Articular chondrocyte of knee joint (primary cell): Measurements from ENCODE around the gene ZNF501. TPM values are rescaled to one million over a fixed set of nuclear protein-coding genes. Genes with fewer than 3 reads are reported as not detected.

Source experiments
- total RNA-seq: library from RNA; depleted of rRNA; stranded (reverse); fragments of >200 nt; gene quantifications from 2 replicates; pipeline ENCODE4 v1.2.3, GENCODE V29; 2012

Gene ZNF501
- 6.9 and 9.5 TPM in 2 replicates for total RNA-seq

GRCh38 chr3:44729384-44729910 is at the start of gene ZNF501:
ZNF501 (plus strand) TSS chr3:44729635; CDS start chr3:44734422, 4,787 bp downstream.

DNA sequence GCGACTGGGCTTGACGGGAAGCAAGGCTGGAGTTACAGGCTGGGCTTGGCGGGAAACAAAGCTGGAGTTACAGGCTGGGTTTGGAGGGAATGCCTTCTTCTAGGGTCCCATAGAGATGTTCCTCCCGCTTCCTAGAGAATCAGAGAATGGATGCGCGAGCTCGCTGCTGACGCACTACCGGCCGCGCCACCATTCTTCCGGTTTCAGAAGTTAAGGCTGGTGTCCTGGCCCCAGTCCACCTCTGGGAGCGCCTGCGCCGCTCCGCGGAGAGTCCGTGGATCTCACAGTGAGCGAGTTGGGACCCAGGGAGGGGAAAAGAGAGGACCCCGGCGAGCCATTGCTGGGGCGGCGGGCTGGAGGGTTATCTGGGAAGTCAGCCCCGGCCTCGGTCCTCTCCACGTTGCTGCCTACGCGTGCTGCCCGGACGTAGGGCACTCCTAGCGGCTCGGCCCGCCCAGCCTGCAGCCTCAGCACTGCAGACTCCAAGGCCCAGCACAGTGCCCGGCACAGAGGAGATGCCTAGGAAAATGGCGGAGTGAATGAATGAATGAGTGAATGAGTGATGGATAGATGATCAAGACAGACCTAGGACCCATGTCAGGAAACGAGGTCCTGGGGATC is 16.9 kb upstream of the ZNF501 start, which contains the start of gene ZNF502:
Gene ZNF502, plus strand, starts transcription at position 206 of the 621 bp plus-strand sequence. CDS start 7,602 bp downstream, outside the sequence.

GRCh38 chr3:44761424-44762169 is 32.2 kb downstream of the ZNF501 start, which contains the start of the genes KIAA1143 and KIF15:
KIAA1143 (minus strand) TSS chr3:44761619; CDS start chr3:44761602, 17 bp downstream.
KIF15 (plus strand) TSS chr3:44761794; CDS start chr3:44761866, 72 bp downstream.

Other genes with a start within 250 kb of the ZNF501 start
- gene ZKSCAN7, start 174.4 kb upstream of the ZNF501 start, total RNA-seq, result 6.1 and 9.0 TPM in 2 replicates
- 3.2 and 6.1 TPM in 2 replicates for gene ZNF660, start 144.7 kb upstream of the ZNF501 start, total RNA-seq
- gene ZNF197, start 104.6 kb upstream of the ZNF501 start, total RNA-seq, result 21.6 and 22.9 TPM in 2 replicates
- 12.4 and 12.7 TPM in 2 replicates for gene ZNF35, start 80.9 kb upstream of the ZNF501 start, total RNA-seq
- gene ZNF502, start 17.0 kb upstream of the ZNF501 start, total RNA-seq, result 5.0 and 8.2 TPM in 2 replicates
- gene KIAA1143, start 32.0 kb downstream of the ZNF501 start, total RNA-seq, result 36.5 and 38.9 TPM in 2 replicates
- 4.1 and 8.4 TPM in 2 replicates for gene KIF15, start 32.2 kb downstream of the ZNF501 start, total RNA-seq
- gene TMEM42, start 132.3 kb downstream of the ZNF501 start, total RNA-seq, result 16.1 and 16.7 TPM in 2 replicates
- not detected in 2 replicates for gene TGM4, start 145.0 kb downstream of the ZNF501 start, total RNA-seq
- 72.1 and 83.8 TPM in 2 replicates for gene ZDHHC3, start 246.5 kb downstream of the ZNF501 start, total RNA-seq
- gene EXOSC7, start 246.6 kb downstream of the ZNF501 start, total RNA-seq, result 43.1 and 47.5 TPM in 2 replicates